Measurements from ENCODE around the gene SPAG8. TPM values are rescaled to one million over a fixed set of nuclear protein-coding genes. Genes with fewer than 3 reads are reported as not detected.

SPAG8 gene
- polyA plus RNA-seq, 2 donors: 0.52 to 0.57 TPM

DNA sequence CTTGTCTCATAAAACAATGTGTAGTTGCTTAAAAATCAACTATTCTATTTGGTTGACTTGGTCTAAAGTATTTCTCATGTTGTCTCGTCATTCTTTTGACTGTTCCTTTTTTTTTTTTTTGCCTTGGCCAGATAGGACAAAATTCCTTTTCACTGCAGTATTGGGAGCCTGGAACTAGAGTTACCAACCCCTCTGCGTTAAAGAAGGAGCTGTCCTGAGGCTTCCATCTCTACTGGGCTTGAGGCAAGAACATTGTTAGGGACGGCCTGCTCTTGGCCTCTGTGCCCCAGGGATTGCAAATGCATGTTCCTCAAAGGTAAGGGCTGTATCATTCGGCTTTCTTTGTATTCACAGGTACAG is 22.1 kb downstream of the SPAG8 start:
- no peaks in the 10 kb centered on the region for H3K4me1 ChIP-seq (ENCODE audit: control insufficient read depth in 2 of 2, insufficient read depth in 2 of 2, low read length in 1 of 2)
- H3K27me3 ChIP-seq (ENCODE audit: control insufficient read depth in 1 of 2, insufficient read depth in 2 of 2, low read length in 2 of 2): no peaks in the 10 kb centered on the region
- H3K9me3 ChIP-seq (ENCODE audit: control insufficient read depth in 2 of 2, insufficient read depth in 1 of 2, low read depth in 1 of 2, low read length in 1 of 2): no peaks in the 10 kb centered on the region
- H3K27ac ChIP-seq (ENCODE audit: low read depth in 2 of 2, low read length in 1 of 2): no peak overlapping the region
- no peak overlapping the region for H3K4me3 ChIP-seq (ENCODE audit: low read depth in 1 of 2, low read length in 2 of 2)
- no peaks in the 10 kb centered on the region for H3K36me3 ChIP-seq (ENCODE audit: control insufficient read depth in 2 of 2, insufficient read depth in 2 of 2, low read length in 1 of 2)
- 33 to 35% methylated on average over 4 of the region's 4 CpGs for WGBS, 2 donors

DNA sequence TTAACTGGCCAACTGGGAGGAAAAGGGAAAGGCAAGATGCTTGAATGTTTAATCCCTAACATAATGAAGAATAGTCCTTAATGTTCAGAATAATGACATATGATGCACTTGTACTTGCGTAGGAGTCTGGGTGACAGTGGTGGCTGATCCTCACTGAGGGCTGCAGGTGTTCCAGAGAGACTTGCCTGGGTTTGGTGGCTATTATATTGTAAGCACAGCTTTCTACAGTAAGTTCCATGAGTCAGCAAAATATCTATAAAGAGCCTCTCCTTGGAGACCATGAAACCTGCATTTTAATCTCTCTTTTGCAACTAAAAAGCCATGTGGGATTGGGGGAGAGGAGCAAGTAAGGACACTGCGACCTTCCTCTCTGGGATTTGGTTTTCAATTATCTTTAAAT is 22.5 kb downstream of the SPAG8 start:
- H3K36me3 ChIP-seq (ENCODE audit: control insufficient read depth in 2 of 2, insufficient read depth in 2 of 2, low read length in 1 of 2): no peaks in the 10 kb centered on the region
- H3K27me3 ChIP-seq (ENCODE audit: control insufficient read depth in 1 of 2, insufficient read depth in 2 of 2, low read length in 2 of 2): no peaks in the 10 kb centered on the region
- no peak overlapping the region for H3K4me3 ChIP-seq (ENCODE audit: low read depth in 1 of 2, low read length in 2 of 2)
- WGBS, 2 donors: 90 to 93% methylated on average over 2 of the region's 2 CpGs
- H3K4me1 ChIP-seq (ENCODE audit: control insufficient read depth in 2 of 2, insufficient read depth in 2 of 2, low read length in 1 of 2): no peaks in the 10 kb centered on the region
- H3K27ac ChIP-seq (ENCODE audit: low read depth in 2 of 2, low read length in 1 of 2): no peak overlapping the region
- H3K9me3 ChIP-seq (ENCODE audit: control insufficient read depth in 2 of 2, insufficient read depth in 1 of 2, low read depth in 1 of 2, low read length in 1 of 2): no peaks in the 10 kb centered on the region

DNA sequence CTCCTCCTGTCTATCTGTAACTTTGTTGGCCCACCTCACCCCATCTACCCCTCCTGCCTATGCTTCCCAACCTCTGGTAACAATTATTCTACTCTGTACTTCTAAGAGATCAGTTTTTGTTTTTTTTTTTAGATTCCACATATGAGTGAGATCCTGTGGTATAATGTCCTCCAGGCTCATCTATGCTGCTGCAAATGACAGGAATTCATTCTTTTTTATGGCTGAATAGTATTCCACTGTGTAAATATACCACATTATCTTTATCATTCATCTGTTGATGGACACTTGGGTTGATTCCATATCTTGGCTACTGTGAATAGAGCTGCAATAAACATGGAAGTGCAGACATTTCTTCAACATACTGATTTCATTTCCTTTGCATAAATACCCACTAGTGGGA is 28.6 kb downstream of the SPAG8 start:
- Histone ChIP-seq H3K36me3 (ENCODE audit: control insufficient read depth in 2 of 2, insufficient read depth in 2 of 2, low read length in 1 of 2) (no peaks in the 10 kb centered on the region), H3K4me1 (ENCODE audit: control insufficient read depth in 2 of 2, insufficient read depth in 2 of 2, low read length in 1 of 2) (no peaks in the 10 kb centered on the region), H3K27me3 (ENCODE audit: control insufficient read depth in 1 of 2, insufficient read depth in 2 of 2, low read length in 2 of 2) (no peaks in the 10 kb centered on the region), H3K27ac (ENCODE audit: low read depth in 2 of 2, low read length in 1 of 2) (no peak overlapping the region), H3K4me3 (ENCODE audit: low read depth in 1 of 2, low read length in 2 of 2) (no peak overlapping the region), H3K9me3 (ENCODE audit: control insufficient read depth in 2 of 2, insufficient read depth in 1 of 2, low read depth in 1 of 2, low read length in 1 of 2) (no peaks in the 10 kb centered on the region)

DNA sequence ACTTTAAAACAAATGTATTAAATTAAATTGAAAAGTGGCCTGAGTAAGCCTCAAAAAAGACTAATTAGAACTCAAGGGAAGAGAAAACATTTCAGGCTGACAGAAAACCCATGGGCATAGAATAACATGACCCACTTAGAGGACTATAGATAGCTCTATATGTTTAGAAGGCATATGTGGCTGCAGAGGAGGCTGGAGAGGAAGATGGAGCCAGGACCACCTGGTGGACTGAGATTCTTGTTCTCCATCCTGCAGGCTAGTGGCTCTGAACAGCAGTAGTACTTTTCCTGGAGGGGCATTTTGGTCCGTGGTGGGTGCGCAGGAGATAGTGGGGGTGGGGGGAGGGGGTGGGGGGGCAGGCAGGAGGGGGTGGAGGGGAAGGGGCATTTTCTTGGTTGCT is 31.0 kb downstream of the SPAG8 start:
- Histone ChIP-seq H3K27ac (ENCODE audit: low read depth in 2 of 2, low read length in 1 of 2) (no peak overlapping the region), H3K4me1 (ENCODE audit: control insufficient read depth in 2 of 2, insufficient read depth in 2 of 2, low read length in 1 of 2) (no peaks in the 10 kb centered on the region), H3K4me3 (ENCODE audit: low read depth in 1 of 2, low read length in 2 of 2) (no peak overlapping the region), H3K36me3 (ENCODE audit: control insufficient read depth in 2 of 2, insufficient read depth in 2 of 2, low read length in 1 of 2) (no peaks in the 10 kb centered on the region), H3K9me3 (ENCODE audit: control insufficient read depth in 2 of 2, insufficient read depth in 1 of 2, low read depth in 1 of 2, low read length in 1 of 2) (no peaks in the 10 kb centered on the region), H3K27me3 (ENCODE audit: control insufficient read depth in 1 of 2, insufficient read depth in 2 of 2, low read length in 2 of 2) (no peaks in the 10 kb centered on the region)
- WGBS, 2 donors: 82 to 89% methylated on average over 2 of the region's 2 CpGs

DNA sequence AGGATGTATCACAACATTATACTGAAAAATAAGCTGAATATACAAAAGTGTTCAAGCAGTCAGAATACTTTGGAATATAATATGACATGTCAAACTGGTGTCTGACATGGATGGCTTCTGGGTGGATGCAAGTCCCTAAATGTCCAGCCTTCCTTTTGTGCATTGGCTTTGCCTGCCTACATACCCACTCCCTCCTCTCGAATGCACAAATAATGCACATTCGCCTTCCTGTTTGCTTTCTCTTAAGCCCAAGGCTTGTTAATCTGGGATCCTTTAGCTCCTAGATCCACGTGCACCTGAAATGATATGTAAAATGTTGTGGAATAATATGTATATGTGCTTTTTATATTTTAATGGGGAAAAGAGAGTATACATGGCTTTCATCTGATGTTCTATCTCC is 33.6 kb downstream of the SPAG8 start:
- no peaks in the 10 kb centered on the region for H3K27me3 ChIP-seq (ENCODE audit: control insufficient read depth in 1 of 2, insufficient read depth in 2 of 2, low read length in 2 of 2)
- 88 to 92% methylated on average over 3 of the region's 3 CpGs for WGBS, 2 donors
- H3K9me3 ChIP-seq (ENCODE audit: control insufficient read depth in 2 of 2, insufficient read depth in 1 of 2, low read depth in 1 of 2, low read length in 1 of 2): no peaks in the 10 kb centered on the region
- H3K27ac ChIP-seq (ENCODE audit: low read depth in 2 of 2, low read length in 1 of 2): no peak overlapping the region
- H3K4me3 ChIP-seq (ENCODE audit: low read depth in 1 of 2, low read length in 2 of 2): no peak overlapping the region
- H3K4me1 ChIP-seq (ENCODE audit: control insufficient read depth in 2 of 2, insufficient read depth in 2 of 2, low read length in 1 of 2): no peaks in the 10 kb centered on the region
- no peaks in the 10 kb centered on the region for H3K36me3 ChIP-seq (ENCODE audit: control insufficient read depth in 2 of 2, insufficient read depth in 2 of 2, low read length in 1 of 2)

DNA sequence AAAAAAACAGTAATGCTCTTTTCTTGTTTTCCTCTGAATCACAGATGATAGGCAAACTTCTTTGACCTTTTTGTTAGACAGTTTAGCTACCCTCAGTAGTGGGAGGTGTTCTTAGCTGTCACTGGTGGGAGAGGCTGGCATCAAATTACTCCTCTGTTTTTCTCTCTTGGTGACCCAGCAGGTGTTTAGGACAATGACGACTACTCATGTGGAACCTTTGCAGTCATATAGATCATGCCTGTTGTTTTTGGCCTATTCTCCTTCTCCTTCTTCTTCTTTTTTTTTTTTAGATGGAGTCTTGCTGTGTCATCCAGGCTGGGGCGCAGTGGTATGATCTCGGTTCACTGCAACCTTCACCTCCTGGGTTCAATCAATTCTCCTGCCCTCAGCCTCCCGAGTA is 36.0 kb downstream of the SPAG8 start:
- Histone ChIP-seq H3K4me1 (ENCODE audit: control insufficient read depth in 2 of 2, insufficient read depth in 2 of 2, low read length in 1 of 2) (no peaks in the 10 kb centered on the region), H3K27ac (ENCODE audit: low read depth in 2 of 2, low read length in 1 of 2) (no peak overlapping the region), H3K4me3 (ENCODE audit: low read depth in 1 of 2, low read length in 2 of 2) (no peak overlapping the region), H3K36me3 (ENCODE audit: control insufficient read depth in 2 of 2, insufficient read depth in 2 of 2, low read length in 1 of 2) (no peaks in the 10 kb centered on the region), H3K9me3 (ENCODE audit: control insufficient read depth in 2 of 2, insufficient read depth in 1 of 2, low read depth in 1 of 2, low read length in 1 of 2) (no peaks in the 10 kb centered on the region), H3K27me3 (ENCODE audit: control insufficient read depth in 1 of 2, insufficient read depth in 2 of 2, low read length in 2 of 2) (no peaks in the 10 kb centered on the region)
- 77 to 85% methylated on average over 4 of the region's 4 CpGs for WGBS, 2 donors

DNA sequence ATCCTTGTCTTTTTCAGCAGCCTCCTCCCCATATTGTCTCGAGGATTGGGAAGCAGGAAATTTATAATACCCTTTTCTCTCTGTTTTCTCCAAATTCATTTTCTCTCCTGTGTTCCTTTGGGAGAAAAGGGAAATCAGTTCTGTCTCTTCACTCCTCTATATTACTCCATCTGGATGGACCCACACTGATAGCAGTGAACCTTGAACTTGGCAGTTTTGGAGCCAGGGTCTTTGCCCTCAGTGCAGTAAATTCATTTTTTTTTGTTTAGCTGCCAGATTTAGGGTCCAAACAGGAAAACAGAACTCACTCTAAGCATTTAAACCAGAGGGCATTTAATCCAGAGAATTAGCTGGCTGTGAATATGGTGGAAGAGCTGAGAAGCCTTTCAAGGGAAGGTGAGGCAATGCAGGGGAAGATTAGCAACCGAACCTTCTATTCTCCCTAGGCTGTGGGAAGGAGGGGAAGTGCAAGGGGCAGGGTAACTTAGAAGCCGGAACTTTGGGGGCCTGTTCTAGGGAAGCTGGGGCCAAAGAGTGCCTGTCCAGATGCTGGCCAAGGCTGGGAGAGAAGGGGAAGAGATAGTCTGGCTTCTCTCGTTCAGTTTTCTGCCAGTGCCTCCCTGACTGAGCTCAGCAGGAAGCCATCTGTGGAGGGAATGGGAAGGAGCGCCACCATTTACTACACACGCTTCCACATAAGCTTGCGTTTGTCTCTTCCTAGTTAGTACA is 37.0 kb downstream of the SPAG8 start:
- no peaks in the 10 kb centered on the region for H3K4me1 ChIP-seq (ENCODE audit: control insufficient read depth in 2 of 2, insufficient read depth in 2 of 2, low read length in 1 of 2)
- H3K27ac ChIP-seq (ENCODE audit: low read depth in 2 of 2, low read length in 1 of 2): no peak overlapping the region
- H3K27me3 ChIP-seq (ENCODE audit: control insufficient read depth in 1 of 2, insufficient read depth in 2 of 2, low read length in 2 of 2): no peaks in the 10 kb centered on the region
- H3K9me3 ChIP-seq (ENCODE audit: control insufficient read depth in 2 of 2, insufficient read depth in 1 of 2, low read depth in 1 of 2, low read length in 1 of 2): no peaks in the 10 kb centered on the region
- H3K4me3 ChIP-seq (ENCODE audit: low read depth in 1 of 2, low read length in 2 of 2): no peak overlapping the region
- H3K36me3 ChIP-seq (ENCODE audit: control insufficient read depth in 2 of 2, insufficient read depth in 2 of 2, low read length in 1 of 2): no peaks in the 10 kb centered on the region
- 74 to 76% methylated on average over 7 of the region's 7 CpGs for WGBS, 2 donors

DNA sequence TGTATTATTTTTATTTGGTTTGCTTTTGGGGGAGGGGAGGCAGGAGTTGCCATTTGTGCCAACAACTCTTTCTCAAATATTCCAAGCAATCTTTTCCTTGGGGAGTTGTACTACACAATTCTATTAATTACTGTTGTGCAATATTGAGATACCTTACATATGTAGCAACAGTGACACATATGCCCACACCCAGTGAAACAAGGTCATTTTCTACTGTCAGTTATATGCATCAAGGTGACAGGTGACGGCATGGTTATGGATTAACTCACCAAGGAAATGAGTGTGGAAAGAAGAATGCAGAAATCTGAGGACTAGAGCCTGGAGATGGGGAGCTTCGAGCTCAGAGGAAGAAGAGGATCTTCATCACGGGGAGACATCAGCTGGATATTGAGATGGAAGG is 40.1 kb downstream of the SPAG8 start:
- 60 to 78% methylated on average over 3 of the region's 3 CpGs for WGBS, 2 donors
- H3K4me3 ChIP-seq (ENCODE audit: low read depth in 1 of 2, low read length in 2 of 2): no peak overlapping the region
- H3K4me1 ChIP-seq (ENCODE audit: control insufficient read depth in 2 of 2, insufficient read depth in 2 of 2, low read length in 1 of 2): no peaks in the 10 kb centered on the region
- H3K36me3 ChIP-seq (ENCODE audit: control insufficient read depth in 2 of 2, insufficient read depth in 2 of 2, low read length in 1 of 2): no peaks in the 10 kb centered on the region
- H3K27me3 ChIP-seq (ENCODE audit: control insufficient read depth in 1 of 2, insufficient read depth in 2 of 2, low read length in 2 of 2): no peaks in the 10 kb centered on the region
- H3K27ac ChIP-seq (ENCODE audit: low read depth in 2 of 2, low read length in 1 of 2): no peak overlapping the region
- no peaks in the 10 kb centered on the region for H3K9me3 ChIP-seq (ENCODE audit: control insufficient read depth in 2 of 2, insufficient read depth in 1 of 2, low read depth in 1 of 2, low read length in 1 of 2)

DNA sequence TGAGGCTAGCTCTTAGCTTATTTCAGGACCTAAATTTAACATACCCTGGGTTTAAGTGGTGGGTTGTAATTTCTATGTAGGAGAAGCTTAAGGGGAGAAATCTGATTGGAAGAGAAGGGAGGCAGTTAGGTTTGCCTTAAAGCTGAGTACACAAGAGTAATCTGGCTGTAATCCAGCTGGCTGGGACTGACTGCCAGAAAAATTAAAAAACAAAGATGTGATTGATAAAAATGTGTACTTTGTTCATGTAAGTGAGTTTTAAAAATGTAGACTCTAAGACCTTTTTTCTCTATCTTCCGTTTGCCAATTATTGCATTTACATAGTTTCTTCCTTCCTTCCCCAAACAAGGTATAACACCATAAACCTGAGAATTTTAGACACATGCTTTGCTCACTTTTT is 40.5 kb downstream of the SPAG8 start:
- WGBS, 2 donors: 23 to 30% methylated on average over 1 of the region's 1 CpG
- H3K4me3 ChIP-seq (ENCODE audit: low read depth in 1 of 2, low read length in 2 of 2): no peak overlapping the region

DNA sequence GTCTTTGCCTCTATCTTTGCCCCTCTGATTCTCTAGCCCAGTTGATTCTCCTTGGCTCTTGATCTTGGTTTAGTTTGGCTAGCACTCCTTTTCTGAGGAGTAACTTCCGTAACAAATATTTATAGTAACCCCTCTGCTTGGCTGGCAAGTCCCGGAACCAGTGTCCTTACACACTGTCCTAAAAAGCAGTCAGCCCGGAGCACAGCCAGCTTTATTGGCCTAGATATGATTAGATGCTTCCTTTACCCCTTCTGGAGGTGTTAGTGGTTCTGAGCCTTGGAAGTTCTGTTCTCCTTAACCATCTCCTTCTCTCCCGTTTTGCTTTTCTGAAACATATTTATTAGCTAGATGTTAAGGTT is 41.0 kb downstream of the SPAG8 start:
- WGBS, 2 donors: 24 to 36% methylated on average over 4 of the region's 4 CpGs
- H3K4me1 ChIP-seq (ENCODE audit: control insufficient read depth in 2 of 2, insufficient read depth in 2 of 2, low read length in 1 of 2): no peaks in the 10 kb centered on the region
- no peak overlapping the region for H3K4me3 ChIP-seq (ENCODE audit: low read depth in 1 of 2, low read length in 2 of 2)

More for the DNA sequence above, 40.5 kb downstream of the SPAG8 start:
- no peaks in the 10 kb centered on the region for H3K36me3 ChIP-seq (ENCODE audit: control insufficient read depth in 2 of 2, insufficient read depth in 2 of 2, low read length in 1 of 2)
- no peaks in the 10 kb centered on the region for H3K4me1 ChIP-seq (ENCODE audit: control insufficient read depth in 2 of 2, insufficient read depth in 2 of 2, low read length in 1 of 2)
- no peak overlapping the region for H3K27ac ChIP-seq (ENCODE audit: low read depth in 2 of 2, low read length in 1 of 2)
- H3K27me3 ChIP-seq (ENCODE audit: control insufficient read depth in 1 of 2, insufficient read depth in 2 of 2, low read length in 2 of 2): no peaks in the 10 kb centered on the region
- H3K9me3 ChIP-seq (ENCODE audit: control insufficient read depth in 2 of 2, insufficient read depth in 1 of 2, low read depth in 1 of 2, low read length in 1 of 2): no peaks in the 10 kb centered on the region

More for the DNA sequence above, 41.0 kb downstream of the SPAG8 start:
- no peaks in the 10 kb centered on the region for H3K36me3 ChIP-seq (ENCODE audit: control insufficient read depth in 2 of 2, insufficient read depth in 2 of 2, low read length in 1 of 2)
- no peaks in the 10 kb centered on the region for H3K27me3 ChIP-seq (ENCODE audit: control insufficient read depth in 1 of 2, insufficient read depth in 2 of 2, low read length in 2 of 2)
- no peak overlapping the region for H3K27ac ChIP-seq (ENCODE audit: low read depth in 2 of 2, low read length in 1 of 2)
- no peaks in the 10 kb centered on the region for H3K9me3 ChIP-seq (ENCODE audit: control insufficient read depth in 2 of 2, insufficient read depth in 1 of 2, low read depth in 1 of 2, low read length in 1 of 2)
